Cardiac fibroblast (primary cell): ENCODE measurements around the gene PIGK.

Experiments used
- DNase-seq, 2 donors: peaks; one replicate each; pipeline versions ENCODE4 v3.0.0 to v3.0.0-alpha.2; 2010; ENCODE audit warnings: low read depth in 2 of 2
- H3K4me3 ChIP-seq, 2 donors: replicated peaks in 1 of 2; 1 replicate in 1 of 2; 2 replicates in 1 of 2; pipeline ENCODE4 v1.5.1; 2011; ENCODE audit warnings: low read depth in 2 of 2, low read length in 2 of 2, mild to moderate bottlenecking in 2 of 2, moderate library complexity in 1 of 2
- CTCF ChIP-seq: IDR thresholded peaks from one replicate; pipeline ENCODE4 v1.5.1; 2011; ENCODE audit warnings: low read depth, mild to moderate bottlenecking, low read length, inconsistent platforms

The PIGK gene

GRCh38 chr1:77064246-77064645, 155.0 kb downstream of the PIGK start:
- TF ChIP-seq CTCF = no peak
- no peak for DNase-seq
- no peak overlapping the region for H3K4me3 ChIP-seq

GRCh38 chr1:77063118-77063517, 156.1 kb downstream of the PIGK start:
- DNase-seq = peak in 1 of 2 donors; percentile 5
- TF ChIP-seq CTCF = no peak
- no peak overlapping the region for H3K4me3 ChIP-seq

DNA sequence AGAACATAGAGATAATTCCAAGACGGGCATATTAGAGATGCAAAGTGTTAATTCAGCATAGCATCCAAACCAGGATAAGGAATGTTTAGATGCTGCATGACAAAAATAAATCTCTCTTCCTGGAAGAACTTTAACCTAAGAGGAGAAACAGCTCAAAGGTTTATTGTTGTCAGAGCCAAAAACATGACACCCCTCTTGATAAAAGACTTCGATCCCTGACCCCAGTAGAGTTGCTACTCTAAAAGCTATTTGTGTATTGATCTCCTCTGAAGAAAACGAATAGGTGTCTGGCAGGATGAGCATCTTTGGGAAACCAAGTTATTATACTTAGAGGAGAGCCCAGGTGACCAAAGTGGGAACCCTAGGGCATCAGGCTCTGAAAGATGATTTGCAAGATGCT, 158.1 kb downstream of the PIGK start:
- TF ChIP-seq CTCF = no peak
- DNase-seq = no peak

DNA sequence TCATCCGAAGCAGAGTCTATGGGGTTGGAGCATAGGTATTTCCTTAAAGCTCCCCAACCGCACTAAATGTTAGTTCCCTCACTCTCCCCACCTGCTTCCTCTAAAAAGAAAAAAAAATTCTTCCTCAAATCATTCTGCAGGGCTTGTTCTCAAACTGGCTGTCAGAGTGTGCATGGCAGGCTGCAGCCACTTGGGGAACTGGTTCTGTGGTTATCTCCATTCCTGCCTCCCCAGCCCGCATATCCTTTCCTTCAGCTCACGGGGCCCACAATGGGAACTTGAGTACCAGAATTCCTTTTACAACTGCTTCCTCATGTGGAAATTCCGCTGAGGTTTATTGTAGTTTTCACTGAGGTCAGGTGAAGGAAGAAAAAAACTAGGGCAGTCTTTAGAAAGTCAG, 159.2 kb downstream of the PIGK start:
- no peak for DNase-seq
- no peak for TF ChIP-seq CTCF

More for the DNA sequence above, 158.1 kb downstream of the PIGK start:
- H3K4me3 ChIP-seq = no peak overlapping the region

GRCh38 chr1:77057994-77058585, 161.1 kb downstream of the PIGK start:
- no peak overlapping the region for H3K4me3 ChIP-seq
- TF ChIP-seq CTCF = no peak
- DNase-seq = no peak

More for the DNA sequence above, 159.2 kb downstream of the PIGK start:
- H3K4me3 ChIP-seq = no peak overlapping the region

DNA sequence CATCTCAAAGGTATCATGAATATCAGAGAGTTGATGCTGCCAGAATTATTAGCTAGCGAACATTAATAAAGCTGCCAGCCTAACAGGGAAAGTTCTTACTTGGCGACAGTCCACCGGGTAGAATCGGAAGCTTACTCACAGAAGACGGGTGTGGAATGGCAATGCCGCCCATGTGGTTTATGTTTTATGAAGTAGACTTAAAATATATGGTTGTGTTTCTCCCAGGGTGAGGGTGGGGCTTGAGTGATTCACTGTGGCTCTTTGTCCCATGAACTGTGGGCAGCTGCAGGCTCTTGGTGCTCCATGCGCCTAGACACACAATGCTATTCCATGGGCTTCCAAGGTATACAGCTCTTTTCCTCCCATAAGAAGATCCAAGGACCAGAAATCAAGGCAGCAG, 162.7 kb downstream of the PIGK start:
- H3K4me3 ChIP-seq = no peak overlapping the region
- DNase-seq = no peak
- no peak for TF ChIP-seq CTCF

DNA sequence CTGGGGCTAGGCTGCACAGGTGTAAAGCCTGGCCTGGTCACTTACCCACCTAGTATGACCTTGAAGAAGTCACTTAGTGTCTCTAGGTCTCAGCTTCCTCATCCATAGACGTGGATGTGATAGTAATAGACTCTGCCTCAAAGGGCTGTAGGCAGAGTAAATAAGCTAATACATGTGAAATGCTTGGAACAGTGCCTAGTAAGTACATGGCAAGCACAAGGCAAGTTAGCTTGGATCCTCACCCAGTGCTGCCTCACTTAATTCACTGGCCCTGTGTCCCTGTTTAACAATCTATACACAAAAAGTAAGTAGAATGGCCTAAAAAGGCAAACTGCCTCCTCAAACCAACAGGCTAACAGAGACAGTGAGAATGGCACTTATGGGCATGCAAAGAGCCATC, 167.8 kb downstream of the PIGK start:
- no peak overlapping the region for H3K4me3 ChIP-seq
- no peak for TF ChIP-seq CTCF
- no peak for DNase-seq
